WTC11 (cell line): ENCODE measurements around the gene ARL10.
A peak's percentile ranks its signal among the peaks of the same experiment; 100 is the strongest.

ENCODE experiments used
- GABPB1 ChIP-seq: sonication (generic); formaldehyde crosslinking; IDR thresholded peaks from 2 replicates; pipeline ENCODE4 v1.8.1; 2023; ENCODE audit warnings: mild to moderate bottlenecking, missing genetic modification reagents
- JUN ChIP-seq: sonication (generic); formaldehyde crosslinking; IDR thresholded peaks from 2 replicates; pipeline ENCODE4 v1.8.0; 2023; ENCODE audit warnings: mild to moderate bottlenecking, missing genetic modification reagents
- TF ChIP-seq, protein P1 (sequence below): fragments of 200-600 bp; IDR thresholded peaks from 2 replicates; pipeline ENCODE4 v1.8.0; 2022; ENCODE audit warnings: antibody characterized with exemption
- TF ChIP-seq, protein P2 (sequence below): sonication (generic); formaldehyde crosslinking; IDR thresholded peaks from 2 replicates; pipeline ENCODE4 v1.8.1; 2022; ENCODE audit warnings: missing genetic modification reagents, borderline replicate concordance
- TF ChIP-seq, protein P3 (sequence below): sonication (generic); formaldehyde crosslinking; IDR thresholded peaks from 2 replicates; pipeline ENCODE4 v1.8.0; 2022; ENCODE audit warnings: mild to moderate bottlenecking, missing genetic modification reagents

DNA sequence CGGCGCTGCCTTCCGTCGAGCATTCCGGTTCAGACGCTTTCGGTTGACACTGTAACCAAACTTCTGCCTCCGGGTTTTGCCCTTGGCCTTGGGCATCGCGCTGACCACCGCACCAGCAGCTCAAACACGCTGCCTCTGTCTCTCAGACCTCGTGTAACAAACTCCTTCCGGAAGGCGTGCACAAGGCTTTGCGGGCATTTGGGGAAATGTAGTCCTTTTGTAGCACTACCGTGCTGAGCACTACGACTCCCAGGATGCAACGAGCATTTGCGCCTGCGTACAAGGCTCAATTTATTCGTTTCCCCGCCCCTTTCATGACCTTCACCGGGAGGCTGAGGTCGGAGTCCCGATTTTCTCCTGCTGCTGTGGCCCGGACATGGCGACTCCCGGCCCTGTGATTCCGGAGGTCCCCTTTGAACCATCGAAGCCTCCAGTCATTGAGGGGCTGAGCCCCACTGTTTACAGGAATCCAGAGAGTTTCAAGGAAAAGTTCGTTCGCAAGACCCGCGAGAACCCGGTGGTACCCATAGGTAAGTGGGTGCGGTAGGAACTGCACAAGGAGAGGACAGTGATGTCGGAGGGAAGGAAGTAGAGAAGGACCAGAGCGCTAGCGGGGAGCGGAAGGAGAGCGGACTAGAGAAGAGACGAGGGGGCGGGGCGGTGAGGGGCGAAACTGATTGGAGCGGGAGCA is 23.3 kb downstream of the ARL10 start, which contains the start of the genes HIGD2A and NOP16:
- TF ChIP-seq, protein P1, sequence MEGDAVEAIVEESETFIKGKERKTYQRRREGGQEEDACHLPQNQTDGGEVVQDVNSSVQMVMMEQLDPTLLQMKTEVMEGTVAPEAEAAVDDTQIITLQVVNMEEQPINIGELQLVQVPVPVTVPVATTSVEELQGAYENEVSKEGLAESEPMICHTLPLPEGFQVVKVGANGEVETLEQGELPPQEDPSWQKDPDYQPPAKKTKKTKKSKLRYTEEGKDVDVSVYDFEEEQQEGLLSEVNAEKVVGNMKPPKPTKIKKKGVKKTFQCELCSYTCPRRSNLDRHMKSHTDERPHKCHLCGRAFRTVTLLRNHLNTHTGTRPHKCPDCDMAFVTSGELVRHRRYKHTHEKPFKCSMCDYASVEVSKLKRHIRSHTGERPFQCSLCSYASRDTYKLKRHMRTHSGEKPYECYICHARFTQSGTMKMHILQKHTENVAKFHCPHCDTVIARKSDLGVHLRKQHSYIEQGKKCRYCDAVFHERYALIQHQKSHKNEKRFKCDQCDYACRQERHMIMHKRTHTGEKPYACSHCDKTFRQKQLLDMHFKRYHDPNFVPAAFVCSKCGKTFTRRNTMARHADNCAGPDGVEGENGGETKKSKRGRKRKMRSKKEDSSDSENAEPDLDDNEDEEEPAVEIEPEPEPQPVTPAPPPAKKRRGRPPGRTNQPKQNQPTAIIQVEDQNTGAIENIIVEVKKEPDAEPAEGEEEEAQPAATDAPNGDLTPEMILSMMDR: no peak
- TF ChIP-seq, protein P2, sequence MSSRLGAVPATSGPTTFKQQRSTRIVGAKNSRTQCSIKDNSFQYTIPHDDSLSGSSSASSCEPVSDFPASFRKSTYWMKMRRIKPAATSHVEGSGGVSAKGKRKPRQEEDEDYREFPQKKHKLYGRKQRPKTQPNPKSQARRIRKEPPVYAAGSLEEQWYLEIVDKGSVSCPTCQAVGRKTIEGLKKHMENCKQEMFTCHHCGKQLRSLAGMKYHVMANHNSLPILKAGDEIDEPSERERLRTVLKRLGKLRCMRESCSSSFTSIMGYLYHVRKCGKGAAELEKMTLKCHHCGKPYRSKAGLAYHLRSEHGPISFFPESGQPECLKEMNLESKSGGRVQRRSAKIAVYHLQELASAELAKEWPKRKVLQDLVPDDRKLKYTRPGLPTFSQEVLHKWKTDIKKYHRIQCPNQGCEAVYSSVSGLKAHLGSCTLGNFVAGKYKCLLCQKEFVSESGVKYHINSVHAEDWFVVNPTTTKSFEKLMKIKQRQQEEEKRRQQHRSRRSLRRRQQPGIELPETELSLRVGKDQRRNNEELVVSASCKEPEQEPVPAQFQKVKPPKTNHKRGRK (CRISPR knock-in tag): no peak
- TF ChIP-seq, protein P3, sequence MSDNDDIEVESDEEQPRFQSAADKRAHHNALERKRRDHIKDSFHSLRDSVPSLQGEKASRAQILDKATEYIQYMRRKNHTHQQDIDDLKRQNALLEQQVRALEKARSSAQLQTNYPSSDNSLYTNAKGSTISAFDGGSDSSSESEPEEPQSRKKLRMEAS (CRISPR knock-in tag): peak; percentile 98
- TF ChIP-seq JUN (CRISPR knock-in tag) (no peak), GABPB1 (CRISPR knock-in tag) (peak; percentile 74)
